Body of pancreas (tissue), 4 donors: Measurements from ENCODE around the gene PLPPR5.

Experiments used
- POLR2A ChIP-seq, 3 donors: fragments of 450-650 bp; IDR thresholded peaks; one replicate each; pipeline ENCODE4 v1.6.1; 2016; ENCODE audit warnings: antibody characterized with exemption in 3 of 3, mild to moderate bottlenecking in 2 of 3
- TF ChIP-seq, protein P1 (sequence below), 7 experiments: fragments of 450-650 bp in 4 of 7; fragments of 200-600 bp in 3 of 7; sonication (generic) in 3 of 7; IDR thresholded peaks; one replicate each; pipeline ENCODE4 v1.5.1; 2016 to 2019; ENCODE audit warnings: antibody characterized with exemption in 7 of 7

GRCh38 chr1:99017655-99018054, 13.0 kb upstream of the PLPPR5 start:
- TF ChIP-seq, protein P1, sequence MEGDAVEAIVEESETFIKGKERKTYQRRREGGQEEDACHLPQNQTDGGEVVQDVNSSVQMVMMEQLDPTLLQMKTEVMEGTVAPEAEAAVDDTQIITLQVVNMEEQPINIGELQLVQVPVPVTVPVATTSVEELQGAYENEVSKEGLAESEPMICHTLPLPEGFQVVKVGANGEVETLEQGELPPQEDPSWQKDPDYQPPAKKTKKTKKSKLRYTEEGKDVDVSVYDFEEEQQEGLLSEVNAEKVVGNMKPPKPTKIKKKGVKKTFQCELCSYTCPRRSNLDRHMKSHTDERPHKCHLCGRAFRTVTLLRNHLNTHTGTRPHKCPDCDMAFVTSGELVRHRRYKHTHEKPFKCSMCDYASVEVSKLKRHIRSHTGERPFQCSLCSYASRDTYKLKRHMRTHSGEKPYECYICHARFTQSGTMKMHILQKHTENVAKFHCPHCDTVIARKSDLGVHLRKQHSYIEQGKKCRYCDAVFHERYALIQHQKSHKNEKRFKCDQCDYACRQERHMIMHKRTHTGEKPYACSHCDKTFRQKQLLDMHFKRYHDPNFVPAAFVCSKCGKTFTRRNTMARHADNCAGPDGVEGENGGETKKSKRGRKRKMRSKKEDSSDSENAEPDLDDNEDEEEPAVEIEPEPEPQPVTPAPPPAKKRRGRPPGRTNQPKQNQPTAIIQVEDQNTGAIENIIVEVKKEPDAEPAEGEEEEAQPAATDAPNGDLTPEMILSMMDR (IDR thresholded peaks at IDR 0.05), result no peak
- no peak for TF ChIP-seq POLR2A (IDR thresholded peaks at IDR 0.05)
